Stimulated activated CD8-positive, alpha-beta memory T cell treated with anti-CD3 and anti-CD28 coated beads, Interleukin-4, amount 100 ng/mL, for 4 hours (primary cell): ENCODE measurements around the gene ST6GAL1.
"Not testable (repeated sequence)": the region's sequence is repeated elsewhere in the genome, so short reads cannot be mapped to it uniquely, and the experiment has no call there.

Source experiments
- DNase-seq, 2 donors: peaks; one replicate each; pipeline ENCODE4 v3.0.0-alpha.2; 2020; ENCODE audit warnings: low read depth in 2 of 2, low spot score in 1 of 2

The ST6GAL1 gene

DNA sequence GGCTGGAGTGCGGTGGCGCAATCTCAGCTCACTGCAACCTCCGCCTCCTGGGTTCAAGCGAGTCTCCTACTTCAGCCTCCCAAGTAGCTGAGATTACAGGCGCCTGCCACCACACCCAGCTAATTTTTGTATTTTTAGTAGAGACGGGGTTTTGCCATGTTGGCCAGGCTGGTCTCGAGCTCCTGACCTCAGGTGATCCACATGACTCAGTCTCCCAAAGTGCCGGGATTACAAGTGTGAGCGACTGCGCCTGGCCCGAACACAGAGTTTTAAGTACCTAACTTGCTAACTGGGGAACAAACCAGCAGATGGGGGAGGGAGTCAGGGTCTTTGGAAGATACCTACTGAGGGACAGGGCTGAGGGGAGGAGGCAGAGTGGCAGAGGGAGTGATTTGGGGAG lies 36.9 kb downstream of the ST6GAL1 start:
- DNase-seq, result not testable (repeated sequence)

DNA sequence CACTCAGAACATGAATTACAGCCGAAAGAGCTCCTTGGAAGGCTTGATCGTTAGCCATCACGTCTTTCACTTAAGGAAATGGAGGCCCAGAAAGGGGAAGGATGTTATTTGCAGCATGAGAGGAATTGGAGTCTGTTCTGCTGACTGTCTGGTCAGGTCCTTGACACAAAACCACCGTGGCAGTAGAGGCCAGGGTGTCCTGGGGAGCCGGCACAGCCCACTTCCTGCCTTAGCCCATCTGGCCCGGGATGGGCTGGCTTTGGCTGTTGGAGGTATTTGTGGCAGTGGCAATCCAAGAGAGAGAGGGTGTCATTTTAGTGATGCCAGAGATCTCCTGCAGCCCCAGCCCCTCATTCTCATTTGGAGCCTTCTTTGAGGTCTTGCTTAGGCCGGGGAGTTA lies 37.4 kb downstream of the ST6GAL1 start:
- DNase-seq, result no peak

DNA sequence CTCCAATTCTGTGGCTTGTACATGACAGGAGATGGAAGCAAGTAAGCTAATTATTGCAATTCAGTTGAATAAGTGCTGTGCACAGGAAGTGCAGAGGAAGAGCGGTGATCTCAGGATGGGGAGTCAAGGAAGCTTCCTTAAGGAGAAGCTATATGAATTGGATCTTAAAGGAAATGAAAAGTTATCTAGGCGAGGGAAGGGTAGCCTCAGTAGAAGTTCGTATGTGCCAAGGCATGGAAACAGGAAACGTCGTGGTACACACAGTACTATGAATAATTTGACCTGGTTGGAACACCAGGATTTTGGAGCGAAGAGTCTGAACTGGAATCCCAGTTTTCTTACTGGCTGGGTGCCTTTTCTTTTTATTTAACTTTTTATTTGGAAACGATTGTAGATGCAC lies 39.3 kb downstream of the ST6GAL1 start:
- DNase-seq, result no peak

DNA sequence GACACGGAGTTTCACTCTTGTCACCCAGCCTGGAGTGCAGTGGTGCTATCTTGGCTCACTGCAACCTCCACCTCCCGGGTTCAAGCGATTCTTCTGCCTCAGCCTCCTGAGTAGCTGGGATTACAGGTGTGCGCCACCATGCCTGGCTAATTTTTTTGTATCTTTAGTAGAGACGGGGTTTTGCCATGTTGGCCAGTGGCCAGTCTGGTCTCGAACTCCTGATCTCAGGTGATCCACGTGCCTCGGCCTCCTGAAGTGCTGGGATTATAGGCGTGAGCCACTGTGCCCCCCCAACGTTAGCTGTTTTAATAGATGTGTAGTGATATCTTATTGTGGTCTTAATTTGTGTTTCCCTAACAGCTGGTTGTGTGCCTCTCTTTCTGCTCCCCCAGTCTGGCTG lies 40.8 kb downstream of the ST6GAL1 start:
- not testable (repeated sequence) for DNase-seq

DNA sequence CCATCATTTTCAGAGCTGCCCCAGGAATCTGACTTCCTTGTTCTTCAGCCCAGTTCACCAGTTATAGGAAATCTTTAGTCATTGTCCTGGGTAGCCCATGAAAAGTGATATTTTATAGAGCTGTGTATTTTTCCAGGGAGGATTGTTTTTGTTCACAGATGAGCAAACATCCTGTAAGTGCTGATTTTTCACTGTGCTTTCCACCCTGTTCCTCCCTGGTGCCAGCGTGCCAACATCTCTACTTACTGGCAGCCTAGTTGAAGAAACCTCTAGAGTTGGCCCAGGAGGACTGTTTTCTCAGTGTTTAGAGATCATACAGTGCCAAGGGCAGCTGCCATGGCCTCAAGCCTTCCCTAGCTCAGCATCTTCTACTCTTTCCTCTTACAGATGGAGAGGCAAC lies 41.3 kb downstream of the ST6GAL1 start:
- no peak for DNase-seq

DNA sequence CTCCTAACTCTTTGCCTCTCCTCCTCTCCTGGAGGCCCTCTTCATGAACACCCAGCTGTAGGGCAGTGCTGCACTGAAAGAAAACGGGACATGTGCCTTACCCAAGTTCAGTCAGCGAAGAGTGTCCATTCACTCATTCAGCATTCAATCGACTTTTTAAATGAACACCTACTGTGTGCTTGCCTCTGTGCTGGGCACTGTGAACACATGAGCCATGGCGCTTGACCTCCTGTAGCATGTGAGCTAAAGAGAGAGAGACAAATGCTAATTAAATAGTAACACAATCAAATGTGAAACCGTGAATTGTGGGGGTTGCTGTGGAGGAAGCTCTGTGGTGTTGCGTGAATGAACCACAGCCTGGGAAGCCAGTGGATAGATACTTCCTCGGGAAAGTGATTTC lies 43.4 kb downstream of the ST6GAL1 start:
- no peak for DNase-seq

DNA sequence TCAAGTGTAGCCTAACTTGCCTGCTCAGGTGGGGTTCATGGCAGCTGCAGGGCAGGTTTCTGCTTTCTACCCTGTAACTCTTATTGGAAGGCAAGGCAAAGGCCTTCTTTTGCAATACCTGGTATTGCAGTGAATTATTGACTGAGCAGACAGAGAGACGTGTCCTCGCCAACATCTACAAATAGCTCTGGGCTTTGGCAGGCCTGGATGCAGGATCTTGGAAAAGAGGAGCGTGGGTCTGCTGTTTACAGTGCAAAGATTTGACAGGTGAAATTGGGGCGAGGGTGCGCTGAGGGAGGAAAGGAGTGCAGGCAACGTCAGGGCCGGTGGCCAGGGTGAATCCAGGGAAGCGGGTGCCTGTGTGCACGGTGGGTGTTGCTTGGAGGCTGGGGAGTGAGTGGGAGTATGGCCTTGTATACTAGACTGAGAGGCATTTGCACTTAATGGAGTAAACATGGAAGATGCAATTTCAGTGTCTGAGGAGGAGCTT lies 44.5 kb downstream of the ST6GAL1 start:
- no peak for DNase-seq

DNA sequence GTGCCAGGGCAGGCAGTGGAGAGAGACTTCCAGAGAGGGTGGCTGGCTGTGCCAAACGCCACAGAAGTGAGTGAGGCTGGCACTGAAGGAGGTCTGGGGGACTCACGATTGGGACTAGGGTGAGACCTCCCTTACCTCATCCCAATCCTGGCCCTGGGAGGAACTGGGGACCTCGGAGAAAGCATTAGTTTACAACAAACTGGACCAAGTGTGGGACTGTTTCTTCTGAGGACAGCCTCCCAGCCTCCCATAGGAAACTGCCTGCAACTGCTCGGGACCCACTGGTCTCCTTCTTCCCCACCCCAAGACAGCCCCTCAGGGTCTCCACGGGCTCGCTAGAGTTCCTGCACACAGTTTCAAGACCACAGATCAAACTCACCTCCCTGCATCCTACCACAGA lies 45.4 kb downstream of the ST6GAL1 start:
- no peak for DNase-seq

DNA sequence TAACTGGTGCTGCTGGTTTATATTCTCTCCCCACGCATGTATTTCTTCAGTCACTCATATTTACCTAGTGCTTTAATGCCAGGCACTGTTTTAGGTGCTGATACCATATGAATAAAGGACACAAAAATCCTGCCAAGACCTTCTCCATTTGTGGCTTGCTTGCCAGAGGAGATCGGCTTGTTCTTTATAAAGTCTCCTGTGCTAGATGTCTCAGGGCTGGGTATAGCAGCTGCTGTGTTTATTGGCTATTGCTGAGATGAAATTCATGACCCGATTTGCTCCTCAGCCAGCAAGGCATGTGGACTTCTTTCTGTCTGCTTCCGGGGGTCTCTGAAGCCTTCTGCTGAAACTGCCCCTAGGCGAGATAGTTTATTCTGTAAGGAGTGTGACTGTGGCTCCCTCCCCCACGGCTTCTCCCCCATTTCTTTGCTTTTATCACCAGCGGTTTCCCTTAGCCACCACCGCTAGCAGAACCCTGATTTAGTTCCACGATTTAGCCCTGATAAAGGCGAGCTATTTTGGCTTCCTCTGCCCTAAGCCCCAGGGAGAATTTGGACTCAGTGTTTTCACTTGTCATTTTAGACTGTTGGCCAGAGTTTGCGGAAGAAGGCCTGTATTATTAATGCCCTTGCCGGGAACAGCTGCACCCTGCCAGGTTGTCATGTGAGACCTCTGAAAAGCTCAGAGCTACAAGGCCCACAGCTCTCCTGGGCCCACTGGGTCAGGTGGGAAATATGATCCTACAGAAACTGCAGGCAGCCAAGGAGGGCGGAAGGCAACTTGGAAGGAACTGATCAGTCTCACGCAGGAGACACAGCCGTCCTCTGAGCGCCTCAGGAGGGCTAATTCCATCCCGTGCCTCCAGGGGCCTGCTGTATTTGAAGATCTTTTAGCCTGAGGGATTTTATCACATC lies 46.8 kb downstream of the ST6GAL1 start:
- no peak for DNase-seq

DNA sequence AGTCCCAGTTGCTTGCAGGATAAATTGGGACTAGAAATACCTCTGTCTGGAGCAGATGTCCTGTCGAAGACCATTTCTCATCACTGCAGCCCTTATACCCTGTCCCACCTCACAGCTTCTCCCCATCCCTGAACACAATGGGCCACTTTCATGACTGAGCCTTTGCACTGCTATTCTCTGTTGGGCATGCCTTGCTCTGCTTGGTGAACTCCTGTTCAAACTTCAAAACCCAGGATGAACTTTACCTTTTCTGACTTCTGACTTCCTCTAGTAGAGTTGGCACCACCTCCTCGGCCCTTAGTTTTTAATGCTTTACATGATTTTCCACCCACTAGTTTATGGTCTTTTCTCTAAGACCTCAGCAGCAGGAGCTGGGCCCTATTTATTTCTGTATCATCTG lies 48.4 kb downstream of the ST6GAL1 start:
- DNase-seq, result no peak

DNA sequence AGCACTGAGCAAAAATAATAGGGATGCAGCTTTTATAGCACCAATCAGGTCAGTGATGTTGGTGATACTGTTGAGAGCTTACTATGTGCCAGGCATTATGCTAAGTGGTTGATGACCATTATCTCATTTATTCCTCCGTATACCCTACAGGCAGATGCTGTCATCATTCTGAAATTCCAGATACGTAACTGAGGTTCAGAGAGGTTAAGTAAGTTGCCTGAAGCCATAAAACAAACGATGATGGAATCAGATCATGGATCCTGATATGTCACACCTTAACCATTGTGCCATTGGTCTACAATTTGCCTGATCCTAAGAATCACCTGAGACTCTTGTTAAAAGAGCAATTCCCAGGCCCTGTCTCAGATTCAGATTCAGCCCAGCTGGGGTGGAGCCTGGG lies 49.5 kb downstream of the ST6GAL1 start:
- DNase-seq, result no peak

DNA sequence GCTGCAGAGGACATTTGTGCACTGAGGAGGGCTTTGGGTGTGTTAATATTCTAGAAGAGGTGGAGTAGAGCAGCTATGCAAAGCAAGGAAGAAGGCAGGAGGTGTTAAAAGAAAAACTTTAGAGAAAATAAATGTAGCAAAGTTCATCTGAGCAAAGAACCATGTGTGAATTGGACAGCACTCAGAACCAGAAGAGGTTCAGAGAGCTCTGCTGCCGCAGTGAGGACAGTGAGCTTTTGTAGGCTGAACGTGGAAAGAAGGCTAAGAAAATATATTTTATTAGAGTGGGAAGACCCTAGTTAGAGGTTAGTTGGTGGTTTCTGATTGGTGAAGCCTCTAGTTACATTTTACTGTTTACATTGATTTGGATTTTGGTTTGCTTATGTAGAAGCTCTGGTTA lies 50.7 kb downstream of the ST6GAL1 start:
- no peak for DNase-seq

DNA sequence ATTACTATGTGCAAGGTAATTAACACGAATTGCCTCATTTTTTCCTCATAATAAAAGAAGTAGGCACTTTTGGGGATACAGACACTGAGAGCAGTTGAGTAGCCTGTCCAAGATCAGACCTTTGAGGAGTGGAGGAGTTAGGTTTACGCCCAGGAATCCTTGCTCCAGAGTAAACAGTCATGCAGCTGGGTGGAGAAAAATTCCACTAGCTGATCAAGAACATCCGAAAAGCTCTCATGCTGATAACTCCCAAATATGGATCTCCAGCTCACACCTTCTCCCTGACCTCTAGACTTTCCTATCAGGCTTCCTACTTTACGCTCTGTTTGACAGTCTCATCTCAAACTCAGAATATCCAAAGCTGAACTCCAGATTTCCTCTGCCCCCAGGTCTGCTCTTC lies 53.3 kb downstream of the ST6GAL1 start:
- no peak for DNase-seq

DNA sequence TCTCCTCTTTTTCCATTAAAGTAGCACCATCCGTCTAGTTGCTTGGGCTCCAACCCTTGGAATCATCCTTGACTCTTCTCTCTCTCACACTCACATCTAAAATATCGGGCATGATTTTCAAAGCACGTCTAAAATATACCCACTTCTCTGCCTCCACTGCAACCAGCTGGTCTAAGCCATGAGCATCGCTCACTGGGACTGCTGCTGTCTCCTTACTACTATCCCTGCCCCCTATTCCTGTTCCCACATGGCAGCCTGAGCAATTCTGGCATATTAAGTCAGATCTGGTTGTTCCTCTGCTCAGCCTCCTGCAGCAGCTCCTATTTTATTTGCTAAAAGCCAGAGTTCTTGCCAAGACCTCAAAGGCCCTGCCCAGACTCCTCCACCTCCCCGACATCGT lies 53.7 kb downstream of the ST6GAL1 start:
- no peak for DNase-seq

DNA sequence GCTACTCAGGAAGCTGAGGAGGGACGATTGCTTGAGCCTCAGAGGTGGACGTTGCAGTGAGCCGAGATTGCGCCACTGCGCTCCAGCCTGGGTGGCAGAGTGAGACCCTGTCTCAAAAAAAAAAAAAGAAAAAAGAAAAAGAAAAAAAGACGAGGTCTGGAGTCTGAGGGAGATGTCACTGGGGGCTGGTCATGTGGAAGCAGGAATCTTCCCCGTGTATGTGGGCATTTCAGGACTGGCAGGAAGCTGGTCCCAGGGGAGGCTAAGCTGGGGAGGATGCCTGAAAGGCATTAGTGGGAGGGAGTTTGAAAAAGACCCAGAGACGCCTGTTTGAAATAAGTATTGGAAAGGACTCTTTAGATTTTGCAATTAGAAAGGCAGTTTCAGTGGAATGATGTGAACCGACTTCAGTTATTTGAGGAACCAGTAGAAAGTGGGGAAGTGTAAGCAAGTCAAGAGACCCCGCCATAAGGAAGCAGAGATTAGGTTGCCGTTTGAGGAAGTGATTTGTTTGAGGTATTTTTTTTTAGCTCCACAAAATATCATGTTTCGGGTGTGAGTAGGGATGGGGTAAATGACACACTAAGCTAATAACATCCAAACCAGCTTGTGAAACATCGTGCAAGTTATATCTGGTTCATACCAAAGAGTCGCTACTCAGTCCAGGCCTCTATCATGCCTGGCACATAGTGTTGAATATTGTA lies 55.5 kb downstream of the ST6GAL1 start:
- no peak for DNase-seq

DNA sequence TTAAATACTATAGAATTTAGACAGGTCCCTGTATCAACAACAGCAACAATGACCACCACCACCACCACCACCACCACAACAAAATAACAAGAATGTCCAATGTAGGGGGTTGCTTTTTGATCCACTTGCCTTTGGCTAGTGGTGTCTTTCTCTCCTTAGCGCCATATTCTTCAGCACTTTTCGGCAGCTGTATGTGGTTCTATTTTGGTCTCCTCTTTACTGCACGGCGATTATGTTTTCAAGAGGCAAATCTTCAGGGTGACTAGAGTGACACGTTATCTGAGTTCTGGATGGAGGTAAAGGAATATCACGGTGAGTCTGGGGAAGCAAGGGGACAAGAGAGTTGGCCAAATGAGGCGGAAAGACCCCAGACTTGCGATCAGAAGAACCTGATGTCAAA lies 56.1 kb downstream of the ST6GAL1 start:
- DNase-seq, result no peak

DNA sequence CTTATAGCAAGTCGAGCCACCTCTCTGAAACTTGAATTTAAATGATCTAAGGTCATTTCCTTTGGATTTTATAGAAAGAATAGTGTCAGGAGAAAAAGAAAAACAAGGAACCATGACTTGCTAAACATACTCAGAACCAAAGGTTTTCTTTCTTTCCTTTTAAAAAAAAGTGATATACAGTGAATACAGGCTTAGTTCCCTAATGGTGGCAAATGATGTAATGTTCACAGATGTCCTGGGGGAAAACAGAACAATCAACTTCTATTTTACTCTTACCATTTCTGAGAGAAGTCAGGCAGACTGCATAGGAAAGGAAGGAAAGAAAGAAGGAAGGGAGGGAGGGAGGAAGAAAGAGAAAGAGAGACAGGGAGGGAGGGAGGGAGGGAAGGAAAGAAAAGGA lies 56.5 kb downstream of the ST6GAL1 start:
- no peak for DNase-seq

DNA sequence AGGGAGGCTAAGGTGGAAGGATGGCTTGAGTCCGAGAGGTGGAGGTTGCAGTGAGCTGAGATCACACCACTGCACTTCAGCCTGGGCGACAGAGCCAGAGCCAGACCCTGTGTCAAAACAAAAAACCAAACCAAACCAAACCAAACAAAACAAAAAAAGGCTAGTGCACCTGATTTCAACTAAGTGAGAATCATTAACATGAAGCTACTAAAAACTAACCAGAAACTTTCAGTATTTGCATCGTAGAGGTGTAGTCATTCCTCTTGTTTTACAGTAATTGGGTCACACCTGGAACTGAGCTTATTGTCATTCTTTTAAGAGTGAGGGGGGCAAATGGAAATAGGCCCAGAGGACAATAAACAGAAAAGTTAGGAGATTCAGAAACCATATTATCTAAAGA lies 58.5 kb downstream of the ST6GAL1 start:
- no peak for DNase-seq

DNA sequence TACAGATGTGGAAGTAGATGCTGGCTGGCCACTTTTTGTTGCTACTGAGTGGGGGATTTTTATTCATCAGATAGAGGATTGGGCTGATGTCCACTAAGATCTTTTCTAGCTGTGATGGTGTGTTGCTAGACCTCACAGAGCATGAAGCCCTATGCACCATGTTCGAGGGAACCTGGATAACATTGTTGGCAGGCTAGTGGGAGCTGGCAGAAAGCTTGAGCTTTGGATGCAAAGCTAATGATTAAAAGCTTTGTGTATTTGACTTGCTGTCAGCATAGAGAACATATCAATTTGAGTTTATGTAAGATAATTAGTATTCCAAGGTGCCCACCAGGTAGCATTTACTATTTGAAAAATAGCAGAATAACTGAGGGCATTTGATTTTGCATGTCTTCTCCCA lies 59.1 kb downstream of the ST6GAL1 start:
- no peak for DNase-seq

DNA sequence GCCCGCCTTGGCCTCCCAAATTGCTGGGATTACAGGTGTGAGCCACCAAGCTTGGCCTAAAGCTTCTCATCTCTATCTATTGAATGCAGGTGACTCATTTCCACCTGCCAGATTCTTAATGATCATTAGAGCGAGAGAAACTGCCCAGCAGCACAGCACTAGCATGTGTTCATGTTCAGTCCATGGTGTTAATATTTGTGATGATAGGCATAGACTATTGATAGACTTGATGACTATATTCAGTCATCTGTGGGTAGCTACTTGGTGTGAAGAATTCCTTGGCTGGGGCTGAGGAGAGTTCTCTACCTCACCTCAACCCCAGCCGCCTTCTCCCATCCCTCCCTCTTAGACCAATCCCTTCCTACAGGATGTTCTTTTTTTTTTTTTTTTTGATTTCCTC lies 60.0 kb downstream of the ST6GAL1 start:
- DNase-seq, result no peak

DNA sequence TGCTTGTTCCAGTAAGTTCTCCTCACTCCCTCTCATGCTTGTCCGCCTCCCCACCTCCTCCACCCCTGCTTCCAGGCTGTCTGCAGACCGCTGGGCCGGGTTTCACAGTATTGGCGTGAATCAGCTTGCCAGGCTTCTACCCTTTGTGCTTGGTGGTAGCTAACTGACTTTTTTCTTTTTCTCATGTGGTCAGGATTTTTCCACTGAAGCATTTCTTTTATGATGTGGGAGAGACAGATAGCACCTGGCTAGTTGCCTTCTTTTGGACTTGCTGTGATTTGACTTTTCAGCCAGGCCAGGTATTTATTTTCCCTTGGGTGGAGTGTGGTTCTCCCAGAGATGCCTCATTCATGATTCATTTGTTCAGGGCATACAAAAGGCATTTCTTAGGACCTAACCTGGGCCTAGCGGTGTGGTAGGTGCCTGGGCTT lies 60.6 kb downstream of the ST6GAL1 start:
- no peak for DNase-seq

DNA sequence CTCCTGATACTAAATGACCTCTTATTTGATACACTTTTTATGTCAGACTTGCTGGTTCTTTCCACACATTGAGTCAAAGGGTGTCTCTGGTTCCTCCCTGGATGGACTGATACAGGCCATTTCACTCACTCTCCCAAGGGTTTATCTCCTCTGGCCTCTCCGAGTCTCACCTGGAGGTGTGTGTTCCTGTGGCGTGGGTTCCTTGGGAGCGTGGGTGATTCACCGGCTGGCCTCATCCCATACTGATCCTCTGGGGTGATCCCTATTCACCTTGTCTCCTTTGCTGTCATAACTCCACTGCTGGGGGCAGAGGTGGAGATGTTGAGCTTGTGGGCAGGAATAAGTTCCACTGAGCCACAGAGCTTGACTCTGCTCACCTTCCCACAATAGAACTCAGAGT lies 61.1 kb downstream of the ST6GAL1 start:
- no peak for DNase-seq
